K562 treated with DMSO at 1 percent for 48 hours (cell line): ENCODE measurements around the gene RNASE8. TPM values are rescaled to one million over a fixed set of nuclear protein-coding genes. Genes with fewer than 3 reads are reported as not detected.

Source experiments
- total RNA-seq: library from RNA; unstranded; fragments of 300-600 nt; gene quantifications from 2 replicates; pipeline ENCODE4 v1.2.3, GENCODE V29; 2022; ENCODE audit warnings: low replicate concordance; ENCODE audit errors: extremely low read depth

The RNASE8 gene
- not detected in 2 replicates for total RNA-seq

GRCh38 chr14:21057803-21058675, at the start of gene RNASE8:
RNASE8 (plus strand) TSS chr14:21057822; CDS start chr14:21057893, 71 bp downstream.

GRCh38 chr14:21024585-21025370, 32.8 kb upstream of the RNASE8 start, which contains the start of gene NDRG2:
NDRG2 (minus strand) TSS chr14:21025061; CDS start chr14:21023315, 1,746 bp downstream.

GRCh38 chr14:21029917-21030316, 27.7 kb upstream of the RNASE8 start, which contains the start of gene TPPP2:
TPPP2 (plus strand) TSS chr14:21030217; CDS start chr14:21030582, 365 bp downstream.

GRCh38 chr14:21034707-21035106, 22.9 kb upstream of the RNASE8 start, which contains the start of gene RNASE13:
RNASE13 (minus strand) TSS chr14:21034807; CDS start chr14:21034288, 519 bp downstream.

GRCh38 chr14:21041676-21042433, 15.8 kb upstream of the RNASE8 start, which contains the start of gene RNASE7:
RNASE7 (plus strand) TSS chr14:21042362; CDS start chr14:21042993, 631 bp downstream.

GRCh38 chr14:21070083-21070609, 12.5 kb downstream of the RNASE8 start, which contains the start of gene ARHGEF40:
ARHGEF40 (plus strand) TSS chr14:21070304; CDS start chr14:21070397, 93 bp downstream.

GRCh38 chr14:21098076-21098891, 40.7 kb downstream of the RNASE8 start, which contains the start of gene ZNF219:
ZNF219 (minus strand) TSS chr14:21098655; CDS start chr14:21093591, 5,064 bp downstream.

GRCh38 chr14:21100931-21101330, 43.3 kb downstream of the RNASE8 start, which contains the start of gene TMEM253:
TMEM253 (plus strand) TSS chr14:21101066; CDS start chr14:21101344, 278 bp downstream.

Other genes starting within 250 kb of the RNASE8 start
- gene RNASE3, start 166.4 kb upstream of the RNASE8 start, total RNA-seq, result not detected in 2 replicates
- not detected in 2 replicates for gene RNASE2, start 102.3 kb upstream of the RNASE8 start, total RNA-seq
- gene METTL17, start 67.8 kb upstream of the RNASE8 start, total RNA-seq, result not detected in 2 replicates
- not detected in 2 replicates for gene SLC39A2, start 58.5 kb upstream of the RNASE8 start, total RNA-seq
- gene NDRG2, start 32.8 kb upstream of the RNASE8 start, total RNA-seq, result not detected in 2 replicates
- gene TPPP2, start 27.6 kb upstream of the RNASE8 start, total RNA-seq, result not detected in 2 replicates
- not detected in 2 replicates for gene RNASE13, start 23.0 kb upstream of the RNASE8 start, total RNA-seq
- not detected in 2 replicates for gene RNASE7, start 15.5 kb upstream of the RNASE8 start, total RNA-seq
- not detected in 2 replicates for gene ARHGEF40, start 12.5 kb downstream of the RNASE8 start, total RNA-seq
- not detected in 2 replicates for gene ZNF219, start 40.8 kb downstream of the RNASE8 start, total RNA-seq
- not detected in 2 replicates for gene TMEM253, start 43.2 kb downstream of the RNASE8 start, total RNA-seq
- not detected in 2 replicates for gene OR5AU1, start 98.2 kb downstream of the RNASE8 start, total RNA-seq
- gene HNRNPC, start 211.6 kb downstream of the RNASE8 start, total RNA-seq, result 1,103 TPM in 1 of 2 replicates, not detected in the other
- not detected in 2 replicates for gene RPGRIP1, start 222.3 kb downstream of the RNASE8 start, total RNA-seq